Measurements from ENCODE around the gene PSMD12. TPM values are rescaled to one million over a fixed set of nuclear protein-coding genes. Genes with fewer than 3 reads are reported as not detected.

The PSMD12 gene
- total and polyA plus RNA-seq, 9 of the 15 experiments (the other 6 are each of a cell fraction or from before 2014, with no cell fraction given) = 36.6 to 150 (median 65.5) TPM

GRCh38 chr17:67366193-67367157 is at the start of gene PSMD12 (continued):
- TF ChIP-seq EZH2 (IDR thresholded peaks at IDR 0.05; ENCODE audit: borderline replicate concordance, low read depth, low read length) (no peak), ZBTB1 (CRISPR knock-in tag; IDR thresholded peaks at IDR 0.05; ENCODE audit: borderline replicate concordance, low read depth) (peak; percentile 68; the same call in 1 of the 2 replicates), SP2 (IDR thresholded peaks at IDR 0.05; ENCODE audit: extremely low read depth, low read depth, low read length, poor library complexity, severe bottlenecking) (no peak), HNRNPK (IDR thresholded peaks at IDR 0.05; ENCODE audit: low read depth, low read length, poor library complexity, severe bottlenecking) (no peak), CHD1 (IDR thresholded peaks at IDR 0.05; ENCODE audit: low read length) (no peak), RBBP5 (IDR thresholded peaks at IDR 0.05; ENCODE audit: borderline replicate concordance, insufficient read depth, low read length, poor library complexity, severe bottlenecking) (peak; percentile 93), PML (IDR thresholded peaks at IDR 0.05; ENCODE audit: low read length) (peak; percentile 27; the same call in 1 of the 2 replicates), ZFP1 (CRISPR knock-in tag; IDR thresholded peaks at IDR 0.05) (no peak), RBM39 (optimal IDR thresholded peaks at IDR 0.05; ENCODE audit: low read depth, low read length) (no peak), SRSF1 (IDR thresholded peaks at IDR 0.05; ENCODE audit: low read depth, low read length) (no peak), TSHZ1 (CRISPR knock-in tag; IDR thresholded peaks at IDR 0.05) (no peak), ZNF134 (CRISPR knock-in tag; conservative IDR thresholded peaks at IDR 0.05) (no peak), ZBTB7A (IDR thresholded peaks at IDR 0.05; ENCODE audit: borderline replicate concordance, control insufficient read depth, low read depth, low read length) (peak; percentile 85), ZNF57 (CRISPR knock-in tag; IDR thresholded peaks at IDR 0.05) (no peak), TEAD1 (CRISPR knock-in tag; IDR thresholded peaks at IDR 0.05) (peak in 1 of 2 experiments; percentile 72; a peak in 1 of 4 replicates)
- TF ChIP-seq, protein P1, sequence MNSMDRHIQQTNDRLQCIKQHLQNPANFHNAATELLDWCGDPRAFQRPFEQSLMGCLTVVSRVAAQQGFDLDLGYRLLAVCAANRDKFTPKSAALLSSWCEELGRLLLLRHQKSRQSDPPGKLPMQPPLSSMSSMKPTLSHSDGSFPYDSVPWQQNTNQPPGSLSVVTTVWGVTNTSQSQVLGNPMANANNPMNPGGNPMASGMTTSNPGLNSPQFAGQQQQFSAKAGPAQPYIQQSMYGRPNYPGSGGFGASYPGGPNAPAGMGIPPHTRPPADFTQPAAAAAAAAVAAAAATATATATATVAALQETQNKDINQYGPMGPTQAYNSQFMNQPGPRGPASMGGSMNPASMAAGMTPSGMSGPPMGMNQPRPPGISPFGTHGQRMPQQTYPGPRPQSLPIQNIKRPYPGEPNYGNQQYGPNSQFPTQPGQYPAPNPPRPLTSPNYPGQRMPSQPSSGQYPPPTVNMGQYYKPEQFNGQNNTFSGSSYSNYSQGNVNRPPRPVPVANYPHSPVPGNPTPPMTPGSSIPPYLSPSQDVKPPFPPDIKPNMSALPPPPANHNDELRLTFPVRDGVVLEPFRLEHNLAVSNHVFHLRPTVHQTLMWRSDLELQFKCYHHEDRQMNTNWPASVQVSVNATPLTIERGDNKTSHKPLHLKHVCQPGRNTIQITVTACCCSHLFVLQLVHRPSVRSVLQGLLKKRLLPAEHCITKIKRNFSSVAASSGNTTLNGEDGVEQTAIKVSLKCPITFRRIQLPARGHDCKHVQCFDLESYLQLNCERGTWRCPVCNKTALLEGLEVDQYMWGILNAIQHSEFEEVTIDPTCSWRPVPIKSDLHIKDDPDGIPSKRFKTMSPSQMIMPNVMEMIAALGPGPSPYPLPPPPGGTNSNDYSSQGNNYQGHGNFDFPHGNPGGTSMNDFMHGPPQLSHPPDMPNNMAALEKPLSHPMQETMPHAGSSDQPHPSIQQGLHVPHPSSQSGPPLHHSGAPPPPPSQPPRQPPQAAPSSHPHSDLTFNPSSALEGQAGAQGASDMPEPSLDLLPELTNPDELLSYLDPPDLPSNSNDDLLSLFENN (IDR thresholded peaks at IDR 0.05; ENCODE audit: low read depth in 2 of 2, low read length in 2 of 2) = no peak
- TF ChIP-seq, protein P2, sequence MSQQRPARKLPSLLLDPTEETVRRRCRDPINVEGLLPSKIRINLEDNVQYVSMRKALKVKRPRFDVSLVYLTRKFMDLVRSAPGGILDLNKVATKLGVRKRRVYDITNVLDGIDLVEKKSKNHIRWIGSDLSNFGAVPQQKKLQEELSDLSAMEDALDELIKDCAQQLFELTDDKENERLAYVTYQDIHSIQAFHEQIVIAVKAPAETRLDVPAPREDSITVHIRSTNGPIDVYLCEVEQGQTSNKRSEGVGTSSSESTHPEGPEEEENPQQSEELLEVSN (IDR thresholded peaks at IDR 0.05; ENCODE audit: borderline replicate concordance in 1 of 2, extremely low read depth in 1 of 2, insufficient read depth in 1 of 2, insufficient read length in 1 of 2, low read depth in 1 of 2, low read length in 1 of 2, poor library complexity in 1 of 2, severe bottlenecking in 1 of 2) = peak; percentile 10 to 34

All from K562 (cell line).